HG03521 (cell line): Measurements from ENCODE around the gene TMEM231.

ENCODE experiments used
- ATAC-seq: cut with Tn5 transposase; IDR thresholded peaks from one replicate; pipeline ENCODE4 v1.9.1; 2021; ENCODE audit warnings: mild to moderate bottlenecking, moderate library complexity; ENCODE audit not compliant: unreplicated experiment

Gene TMEM231

DNA sequence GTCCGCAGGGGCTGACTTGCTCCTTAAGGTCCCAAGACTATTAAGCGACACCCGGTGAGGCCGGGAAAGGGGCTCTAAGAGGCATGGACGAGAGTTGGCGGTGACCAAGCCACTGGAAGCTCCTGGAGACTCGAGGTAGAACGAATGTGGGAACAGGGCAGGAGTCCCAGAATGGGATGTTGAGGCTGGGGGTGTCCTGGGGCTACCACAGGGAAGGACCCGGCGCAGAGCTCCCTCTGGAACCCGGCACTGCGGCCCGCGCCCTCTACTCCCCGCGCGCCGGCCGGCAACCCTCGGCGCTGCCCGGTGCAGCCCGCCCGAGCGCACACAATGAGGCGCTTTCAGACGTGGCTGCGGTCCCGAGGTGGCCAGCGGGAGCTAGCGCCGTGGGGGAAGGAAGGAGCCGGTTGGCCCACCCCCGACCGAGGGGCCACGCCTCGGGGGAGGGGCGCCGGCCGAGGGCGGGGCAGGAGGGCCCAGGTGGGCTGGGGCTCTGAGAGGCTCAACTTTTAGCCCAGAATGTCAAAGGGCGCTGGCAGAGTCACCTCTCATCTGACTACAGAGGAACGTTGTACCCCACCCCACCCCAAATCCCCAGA lies 60.9 kb downstream of the TMEM231 start, which contains the start of gene CHST6:
Gene CHST6, minus strand, starts transcription at position 366 of the 599 bp plus-strand sequence. CDS start 15,613 bp downstream, outside the sequence.
- peak; percentile 58 for ATAC-seq

GRCh38 chr16:75494661-75495075 lies 61.4 kb downstream of the TMEM231 start:
- ATAC-seq = no peak

DNA sequence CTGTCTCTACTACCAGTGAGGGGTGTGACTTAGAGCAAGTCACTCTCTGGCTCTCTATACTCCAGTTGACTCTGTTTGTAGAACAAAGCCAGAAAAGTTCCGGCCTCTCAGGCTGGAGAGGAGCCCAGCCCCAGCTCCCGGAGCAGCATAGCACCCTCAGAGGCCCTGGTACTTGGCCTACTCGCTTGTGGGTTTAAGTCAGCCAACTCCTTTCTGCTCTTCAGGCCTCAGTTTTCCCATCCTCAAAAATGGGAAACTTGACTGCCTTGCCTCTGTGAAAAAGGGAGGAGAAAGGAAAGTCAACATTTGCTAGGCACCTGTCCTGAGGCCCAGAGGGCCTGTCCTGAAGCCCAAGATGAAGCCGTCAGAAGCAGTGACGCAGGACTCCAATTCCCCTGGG lies 61.9 kb downstream of the TMEM231 start:
- no peak for ATAC-seq

DNA sequence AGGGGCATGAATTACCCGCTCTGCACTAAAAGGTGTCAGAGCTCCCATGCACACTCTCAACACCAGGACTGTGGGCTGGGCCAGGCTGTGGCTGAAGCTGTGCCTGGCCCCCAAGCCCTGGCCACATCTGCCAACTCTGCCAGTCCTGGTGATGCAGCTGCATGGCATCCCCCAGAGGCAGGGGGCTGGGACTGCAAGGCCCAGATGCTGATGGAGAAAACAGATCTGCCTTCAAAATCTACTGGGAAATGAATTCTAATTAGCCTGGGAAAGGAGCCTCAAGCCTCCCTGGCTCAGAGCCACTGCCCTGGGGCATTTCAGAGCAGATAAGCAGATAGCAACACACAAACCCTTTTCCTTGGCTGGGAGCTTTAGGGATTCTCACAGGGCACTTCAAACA lies 64.2 kb downstream of the TMEM231 start:
- no peak for ATAC-seq

GRCh38 chr16:75488322-75488721 lies 67.7 kb downstream of the TMEM231 start:
- ATAC-seq = no peak
